NCI-H524 (cell line): ENCODE measurements around the gene IGSF10.

Source experiments
- DNase-seq, 2 experiments: peaks; one replicate each; lab custom pipeline; 2025; lab: John Stamatoyannopoulos, UW

IGSF10 gene

DNA sequence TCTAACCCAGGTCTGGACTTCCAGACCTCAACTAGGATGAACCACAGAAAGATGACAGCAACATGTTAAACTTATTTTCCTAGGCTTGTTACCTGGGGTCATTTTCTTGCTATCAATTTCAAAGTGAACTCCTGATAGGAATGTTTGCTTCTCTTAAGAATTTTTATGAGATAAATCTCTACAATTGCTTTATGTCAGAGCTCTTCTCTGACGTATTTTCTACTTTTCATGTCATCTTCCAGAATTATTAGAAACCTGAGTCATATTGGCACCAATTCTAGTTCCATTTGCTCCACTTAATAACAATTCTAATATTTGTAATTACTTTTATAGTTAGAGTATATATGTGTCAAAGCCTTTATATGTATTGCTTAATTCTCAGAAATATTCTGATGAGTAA lies 2.1 kb upstream of the IGSF10 start:
- DNase-seq: no peak

GRCh38 chr3:151462278-151462780 lies 1.5 kb upstream of the IGSF10 start:
- DNase-seq: no peak

- DNase-seq: peak in 1 of 2 experiments; percentile 22
Measured at GRCh38 chr3:151460228-151460627, 633 bp downstream of the IGSF10 start.

DNA sequence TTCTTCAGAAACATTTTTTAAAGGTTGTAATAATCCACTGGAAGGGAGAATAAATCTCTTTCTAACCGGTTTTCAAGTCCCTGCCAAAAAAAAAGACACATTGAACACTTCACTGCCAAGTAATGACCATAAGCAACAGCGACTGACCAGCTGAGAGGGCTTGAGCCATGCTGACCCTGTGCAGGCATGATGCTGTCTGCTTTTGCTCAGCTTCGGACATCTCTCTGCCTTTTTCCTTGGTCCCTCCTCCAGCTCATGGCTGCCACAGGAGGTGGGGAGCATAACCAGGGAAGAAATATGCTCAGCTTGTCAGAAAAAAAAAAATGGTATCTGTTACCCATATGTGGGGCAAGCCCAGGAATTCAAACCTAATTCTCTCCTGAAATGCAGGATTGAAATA lies 1.5 kb downstream of the IGSF10 start:
- DNase-seq: no peak

DNA sequence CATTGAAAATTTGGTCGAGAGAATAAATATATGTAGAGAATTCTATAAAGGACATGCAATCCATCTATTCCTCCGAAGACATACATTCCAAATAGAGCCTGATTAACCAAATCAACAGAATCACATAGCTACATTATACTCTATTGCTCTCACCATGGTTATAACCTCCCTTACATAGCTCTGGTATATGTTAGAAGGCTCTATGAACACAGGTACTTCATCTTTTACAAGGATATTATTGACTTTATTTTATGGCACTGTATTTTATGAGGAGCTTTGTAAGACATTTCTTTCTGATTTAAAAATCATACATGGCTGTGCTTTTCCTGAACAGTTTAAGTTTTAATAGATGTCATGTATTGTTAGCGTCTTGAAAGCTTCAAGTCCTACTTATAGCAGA lies 4.8 kb downstream of the IGSF10 start:
- DNase-seq: no peak

DNA sequence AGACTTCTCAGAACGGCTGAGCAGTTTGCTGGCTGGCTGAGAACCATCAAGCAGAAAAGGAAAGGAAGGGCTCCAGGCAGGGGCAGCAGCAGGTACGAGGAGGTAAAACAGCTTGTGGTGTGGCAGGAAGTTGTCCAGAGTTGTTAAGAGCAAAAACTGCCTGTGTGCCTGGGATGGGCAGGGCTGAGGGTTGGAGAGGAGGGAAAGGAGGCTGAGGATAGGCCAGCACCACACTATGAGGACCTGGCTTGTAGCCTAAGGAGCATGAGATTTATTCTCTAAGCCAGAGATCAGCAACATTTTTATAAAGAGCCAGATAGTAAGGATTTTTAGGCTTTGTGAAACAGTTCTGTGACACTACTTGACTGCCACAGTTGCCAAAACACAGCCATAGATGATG lies 8.0 kb downstream of the IGSF10 start:
- DNase-seq: no peak

- DNase-seq: peak in 1 of 2 experiments; percentile 16
Measured at GRCh38 chr3:151452368-151452767, 8.5 kb downstream of the IGSF10 start.

DNA sequence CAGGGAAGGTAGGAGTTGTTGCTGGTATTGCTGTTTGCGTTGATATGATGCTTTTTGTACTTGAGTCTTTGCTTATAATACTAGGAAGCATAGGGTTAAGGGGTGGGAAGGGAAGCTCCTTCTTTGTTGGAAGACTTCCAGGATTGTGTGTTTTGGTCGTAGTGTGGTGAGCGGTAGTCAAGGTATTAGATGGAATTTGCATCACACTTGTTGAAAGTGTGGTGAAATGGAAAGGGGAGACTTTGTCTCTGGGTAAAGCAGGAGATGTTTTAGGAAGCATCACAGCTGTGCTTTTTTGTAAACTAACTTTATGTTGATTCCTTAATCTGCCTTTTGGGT lies 14.9 kb downstream of the IGSF10 start:
- no peak for DNase-seq

DNA sequence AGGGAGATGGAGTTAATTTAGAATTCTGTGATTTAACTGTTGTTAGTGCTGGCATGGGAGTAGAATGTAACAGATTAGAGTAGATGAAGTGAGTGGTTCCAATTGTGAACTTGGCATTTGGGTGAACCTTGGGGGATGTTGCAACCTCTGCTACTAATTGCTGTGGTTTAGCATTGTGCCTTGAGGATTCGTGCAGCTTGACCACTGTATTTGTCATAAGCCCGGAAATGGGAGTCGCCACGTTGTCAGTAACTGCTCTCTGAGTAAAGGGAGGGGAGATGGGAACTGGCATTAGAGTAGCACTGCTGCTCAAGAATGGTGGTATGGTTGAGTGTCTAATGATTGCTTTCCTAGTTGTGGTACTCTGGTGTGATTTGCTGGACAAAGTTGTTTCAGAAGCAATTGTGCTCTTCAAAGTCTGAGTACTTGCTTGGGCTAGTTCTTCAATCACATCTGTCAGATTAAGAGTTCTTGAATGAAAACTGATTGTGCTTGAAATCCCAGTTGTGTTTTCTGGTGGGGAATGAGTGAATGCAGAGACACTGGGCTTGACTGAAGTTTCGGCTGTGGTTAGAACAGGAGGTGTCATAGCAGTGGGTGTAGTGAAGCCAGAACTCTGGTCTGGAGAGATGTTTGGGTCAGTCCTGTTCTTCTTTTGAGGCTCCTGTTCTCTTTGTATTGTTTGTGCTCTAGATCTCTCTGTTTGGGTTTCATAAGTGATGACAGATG lies 15.4 kb downstream of the IGSF10 start:
- DNase-seq: no peak

DNA sequence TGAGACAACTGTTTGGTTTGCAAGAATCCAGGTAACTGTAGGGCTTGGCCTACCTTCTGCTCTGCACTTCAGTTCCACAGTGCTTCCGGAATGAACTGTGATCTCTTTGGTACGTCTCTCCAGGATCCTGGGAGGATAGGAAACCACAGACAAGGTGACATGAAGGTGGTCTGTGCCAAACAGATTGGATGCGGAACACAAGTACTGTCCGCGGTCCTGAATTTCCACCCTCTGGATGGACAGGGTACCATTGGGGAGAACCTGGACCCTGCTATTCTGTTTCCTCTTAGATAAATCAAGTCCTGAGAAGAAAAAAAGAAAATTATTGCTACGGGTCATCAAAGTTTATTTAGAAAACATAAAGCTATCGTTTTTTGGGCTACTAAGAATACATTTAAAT lies 17.3 kb downstream of the IGSF10 start:
- no peak for DNase-seq

GRCh38 chr3:151440940-151441339 lies 19.9 kb downstream of the IGSF10 start:
- DNase-seq: no peak

DNA sequence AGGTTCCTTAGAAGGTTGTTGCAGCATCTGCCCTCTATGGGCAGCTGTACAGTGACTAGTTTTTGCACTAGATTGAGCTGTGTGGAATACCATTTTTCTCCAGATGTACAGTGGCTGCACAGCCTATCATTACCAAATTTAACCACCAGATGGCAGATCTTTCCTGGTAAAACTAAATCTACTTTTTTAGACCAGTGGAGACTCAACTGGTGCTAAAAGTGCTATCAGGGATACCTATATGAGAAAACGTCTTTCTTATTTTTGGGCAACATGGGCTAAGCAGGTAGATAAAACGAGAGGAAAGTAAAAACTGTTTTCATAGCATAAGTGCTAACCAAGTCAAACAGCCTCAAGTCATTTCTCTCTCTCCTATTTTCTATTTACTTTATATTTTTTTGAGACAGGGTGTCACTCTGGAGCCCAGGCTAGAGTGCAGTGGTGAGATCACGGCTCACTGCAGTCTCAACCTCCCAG lies 21.2 kb downstream of the IGSF10 start:
- peak; percentile 47 to 85 for DNase-seq

GRCh38 chr3:151437906-151438305 lies 23.0 kb downstream of the IGSF10 start:
- peak in 1 of 2 experiments; percentile 34 for DNase-seq

GRCh38 chr3:151436675-151437446 lies 24.0 kb downstream of the IGSF10 start:
- peak in 1 of 2 experiments; percentile 4 for DNase-seq

DNA sequence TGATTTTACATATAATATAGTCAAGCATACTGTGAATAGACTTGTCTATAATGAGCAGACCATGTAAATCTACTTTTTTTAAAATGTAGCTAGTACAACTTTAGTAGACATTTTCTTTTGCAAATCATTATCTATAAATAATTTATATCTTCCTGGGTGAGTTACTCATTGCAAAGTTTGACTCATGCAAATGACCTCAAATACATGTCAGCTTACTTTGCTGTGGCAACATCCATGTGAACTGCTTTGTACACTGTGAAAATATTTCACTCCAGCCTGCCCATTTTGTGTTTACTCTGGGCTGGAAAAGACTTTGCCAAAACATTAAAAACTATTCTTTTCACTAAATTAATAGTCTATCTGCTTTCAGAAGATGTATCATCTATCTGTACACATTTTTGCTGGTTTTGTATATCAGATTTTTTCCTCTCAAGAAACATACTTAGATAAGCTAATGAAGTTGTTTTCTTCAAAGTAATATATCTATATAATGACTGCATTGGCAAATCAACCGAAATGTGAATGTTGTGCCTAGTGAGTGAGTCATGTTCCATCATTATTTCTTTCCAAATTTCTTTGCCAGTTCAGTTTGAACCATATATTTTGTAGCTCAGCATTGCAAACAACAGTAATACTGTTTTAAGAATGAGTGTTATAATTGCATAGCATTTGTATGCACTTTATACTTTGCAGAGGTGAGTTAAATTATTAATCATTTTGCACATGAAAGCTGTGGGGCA lies 26.5 kb downstream of the IGSF10 start:
- DNase-seq: no peak

DNA sequence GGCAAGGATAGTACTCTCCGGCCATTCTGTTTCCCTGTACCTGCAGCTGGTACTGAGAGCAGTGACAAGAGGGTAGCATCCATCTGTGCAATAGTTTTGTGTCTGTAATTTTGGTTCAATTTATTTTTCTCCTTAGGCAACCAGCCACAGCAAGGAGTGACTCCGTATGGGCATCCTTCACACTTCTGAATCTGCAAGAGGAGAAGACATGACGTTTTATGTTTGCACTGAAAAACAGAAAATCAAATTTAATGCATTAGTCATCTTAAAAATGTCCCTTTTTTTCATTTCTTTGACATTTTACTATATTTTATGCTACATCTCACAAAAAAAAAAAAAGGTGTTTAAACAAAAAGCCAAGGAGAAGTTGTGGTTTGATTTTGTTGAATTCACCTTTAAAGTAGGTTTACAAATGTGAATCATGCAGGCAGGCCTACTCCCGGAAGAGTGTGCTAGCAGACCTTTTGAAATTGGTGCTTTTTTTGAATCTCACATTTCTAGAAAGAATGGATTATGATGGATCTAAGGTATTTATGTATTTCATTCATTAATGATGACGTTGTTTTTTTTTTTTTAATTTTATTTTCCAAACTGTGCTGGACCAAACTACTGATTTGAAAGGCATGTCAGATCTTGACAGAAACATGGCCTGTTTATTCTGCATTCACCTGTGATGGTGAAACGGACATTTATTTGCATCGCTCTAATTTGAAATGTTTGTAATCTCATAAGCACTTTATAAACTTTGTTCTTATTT lies 28.1 kb downstream of the IGSF10 start:
- DNase-seq: peak in 1 of 2 experiments; percentile 11

DNA sequence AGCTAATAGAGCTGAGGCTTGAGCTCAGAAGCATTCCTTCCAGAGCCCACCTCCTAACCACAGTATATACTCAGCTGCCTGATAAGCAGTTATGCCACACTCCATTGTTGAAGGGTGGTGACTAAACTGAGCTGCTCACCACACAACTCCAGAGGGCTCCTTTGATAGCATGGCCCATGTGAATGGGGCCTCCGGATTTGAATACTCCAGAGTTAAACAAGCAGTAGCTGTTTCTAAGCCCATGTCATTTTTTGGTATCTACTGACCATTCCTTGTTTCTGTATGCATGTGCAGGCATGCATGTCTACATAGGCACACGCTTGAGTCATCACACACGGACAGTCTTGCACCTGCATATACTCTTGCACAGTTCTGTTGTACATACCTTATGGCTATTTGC lies 28.9 kb downstream of the IGSF10 start:
- DNase-seq: no peak

GRCh38 chr3:151430821-151431484 lies 29.9 kb downstream of the IGSF10 start:
- DNase-seq: no peak

GRCh38 chr3:151428386-151428785 lies 32.5 kb downstream of the IGSF10 start:
- no peak for DNase-seq

GRCh38 chr3:151426341-151426657 lies 34.6 kb downstream of the IGSF10 start:
- DNase-seq: peak in 1 of 2 experiments; percentile 36

- peak in 1 of 2 experiments; percentile 36 for DNase-seq
Measured at GRCh38 chr3:151425627-151426340, 35.1 kb downstream of the IGSF10 start.
